HG03064 (cell line): ENCODE measurements around the gene CD7.

Source experiments
- ATAC-seq: cut with Tn5 transposase; IDR thresholded peaks from one replicate; pipeline ENCODE4 v1.9.1; 2021; ENCODE audit warnings: low read depth; ENCODE audit not compliant: unreplicated experiment

CD7 gene

DNA sequence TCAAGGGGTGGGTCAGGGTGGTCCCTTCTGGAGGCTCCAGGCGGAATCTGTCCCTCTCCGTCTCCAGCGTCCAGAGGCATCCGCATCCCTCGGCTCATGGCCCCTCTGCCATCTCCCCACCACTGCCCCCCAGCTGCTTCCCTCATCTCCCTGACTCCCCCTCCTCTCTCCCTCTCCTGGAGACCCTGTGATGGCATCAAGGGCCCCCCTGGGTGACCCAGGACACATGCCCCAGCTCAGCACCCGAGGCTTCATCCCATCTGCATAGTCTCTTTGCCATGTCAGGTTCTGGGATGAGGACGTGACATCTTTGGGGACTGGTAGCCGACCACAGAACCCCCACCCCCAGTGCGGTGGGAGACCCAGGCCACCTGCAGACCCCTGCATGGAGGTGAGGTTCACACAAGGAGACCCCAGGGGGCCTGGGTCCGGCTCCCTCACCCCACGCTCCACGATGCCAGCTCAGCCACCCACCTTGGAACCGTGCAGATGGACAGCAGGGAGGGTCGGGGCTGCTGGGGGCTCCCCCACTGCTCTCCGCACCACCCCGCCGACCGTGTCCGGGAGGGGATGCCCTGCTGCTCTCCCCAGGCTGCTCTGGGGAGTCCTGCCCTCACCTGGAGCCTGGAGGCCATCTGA, 12.4 kb upstream of the CD7 start:
- ATAC-seq: no peak

DNA sequence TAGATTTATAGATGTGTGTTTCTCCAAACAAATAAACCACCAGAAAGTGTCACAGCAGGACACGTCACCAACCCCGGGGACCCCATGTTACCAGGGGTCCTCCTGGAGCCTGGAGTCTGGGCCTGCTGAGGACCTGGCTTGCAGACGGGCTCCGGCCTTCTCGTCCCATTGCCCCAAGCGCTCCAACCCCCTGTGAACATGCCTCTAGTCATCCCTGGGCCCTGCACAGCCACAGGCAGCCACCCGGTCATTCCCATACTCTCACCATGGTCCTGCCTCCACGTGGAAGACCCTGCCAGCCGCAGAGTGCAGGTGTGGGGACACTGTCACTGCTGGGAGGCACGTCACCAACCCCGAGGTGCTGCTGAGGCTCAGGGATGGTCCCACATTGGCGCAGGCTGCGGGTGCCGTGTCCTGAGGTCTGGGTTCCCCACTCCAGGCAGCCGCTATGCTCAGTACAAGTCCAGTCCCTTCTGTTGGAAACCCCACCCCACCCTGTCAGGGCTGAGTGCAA, 11.6 kb upstream of the CD7 start:
- no peak for ATAC-seq

DNA sequence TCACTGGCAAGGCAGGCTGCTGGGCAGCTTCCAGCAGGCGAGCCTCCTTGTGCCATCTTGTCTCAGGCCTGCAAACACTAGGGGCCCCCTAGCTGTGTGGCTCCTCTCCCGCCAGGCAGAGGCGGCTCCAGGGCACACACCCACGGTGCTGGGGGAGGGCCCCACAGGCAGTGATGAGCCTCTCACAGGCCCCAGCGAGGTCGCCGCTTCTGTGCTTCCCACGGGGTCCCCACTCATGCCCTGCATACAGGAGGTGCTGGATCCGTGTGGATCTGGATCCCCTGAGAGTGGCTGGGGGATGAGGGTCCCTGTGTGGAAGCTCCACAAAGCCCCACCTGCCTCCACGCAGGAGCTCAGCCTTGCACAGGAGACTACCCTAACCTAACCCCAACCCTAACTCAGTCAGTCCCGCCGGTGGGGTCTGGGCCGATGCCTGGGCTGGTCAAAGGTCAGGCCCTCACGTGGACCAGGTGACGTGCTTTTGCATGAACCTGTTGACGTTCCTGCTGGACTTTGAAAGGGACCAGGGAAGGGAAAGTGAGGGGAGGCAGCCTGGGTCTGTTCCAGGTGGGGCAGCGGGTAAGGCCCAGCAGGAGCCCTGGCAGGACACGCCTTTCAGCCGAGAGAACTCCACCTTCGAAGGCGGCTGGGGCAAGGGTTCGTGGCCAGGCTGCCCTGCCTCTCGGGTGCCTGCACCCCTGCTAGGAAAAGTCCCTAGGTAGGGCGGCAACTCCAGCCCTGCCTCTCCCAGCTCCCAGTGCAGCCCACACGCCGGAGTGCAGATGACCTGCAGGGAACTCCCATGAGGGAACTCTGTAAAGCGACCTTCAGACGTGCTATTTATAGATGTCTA, 11.0 kb upstream of the CD7 start:
- no peak for ATAC-seq

DNA sequence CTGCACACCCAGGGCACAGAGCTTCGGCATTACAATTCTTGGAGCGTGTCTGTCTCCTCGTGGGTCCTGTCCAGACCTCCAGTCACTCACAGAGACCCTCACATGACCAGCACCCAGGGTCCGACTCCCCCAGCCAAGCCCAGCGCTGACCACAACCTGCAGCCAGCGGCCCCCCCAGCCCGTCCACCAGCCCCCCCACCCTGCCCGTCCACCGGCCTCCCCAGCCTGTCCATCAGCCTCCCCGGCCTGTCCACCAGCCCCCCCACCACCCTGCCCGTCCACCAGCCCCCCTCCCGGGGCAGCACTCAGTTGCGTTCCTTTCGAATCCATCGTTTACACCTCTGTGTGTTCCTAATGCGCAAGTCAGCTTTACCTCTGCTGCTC, 10.3 kb upstream of the CD7 start:
- no peak for ATAC-seq

DNA sequence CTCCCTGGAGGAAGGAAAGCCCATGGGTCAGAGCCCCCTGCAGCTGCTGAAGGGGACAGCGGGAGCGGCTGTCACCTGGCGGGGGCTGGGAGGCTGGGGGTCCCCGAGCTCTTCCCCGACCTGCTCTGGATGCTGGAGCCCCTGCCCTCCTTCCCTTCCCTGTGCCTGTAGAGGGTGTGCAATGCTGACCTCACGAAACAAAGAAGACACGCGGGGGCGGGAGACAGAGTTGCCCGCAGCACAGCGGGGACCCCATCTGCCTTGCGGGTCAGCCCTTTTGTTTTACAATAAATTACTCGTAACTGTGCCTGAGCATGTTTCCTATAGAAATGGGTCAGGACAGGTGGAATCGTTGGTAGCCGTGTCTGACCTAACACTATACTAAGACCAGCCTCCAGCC, 9.9 kb upstream of the CD7 start:
- ATAC-seq: no peak

DNA sequence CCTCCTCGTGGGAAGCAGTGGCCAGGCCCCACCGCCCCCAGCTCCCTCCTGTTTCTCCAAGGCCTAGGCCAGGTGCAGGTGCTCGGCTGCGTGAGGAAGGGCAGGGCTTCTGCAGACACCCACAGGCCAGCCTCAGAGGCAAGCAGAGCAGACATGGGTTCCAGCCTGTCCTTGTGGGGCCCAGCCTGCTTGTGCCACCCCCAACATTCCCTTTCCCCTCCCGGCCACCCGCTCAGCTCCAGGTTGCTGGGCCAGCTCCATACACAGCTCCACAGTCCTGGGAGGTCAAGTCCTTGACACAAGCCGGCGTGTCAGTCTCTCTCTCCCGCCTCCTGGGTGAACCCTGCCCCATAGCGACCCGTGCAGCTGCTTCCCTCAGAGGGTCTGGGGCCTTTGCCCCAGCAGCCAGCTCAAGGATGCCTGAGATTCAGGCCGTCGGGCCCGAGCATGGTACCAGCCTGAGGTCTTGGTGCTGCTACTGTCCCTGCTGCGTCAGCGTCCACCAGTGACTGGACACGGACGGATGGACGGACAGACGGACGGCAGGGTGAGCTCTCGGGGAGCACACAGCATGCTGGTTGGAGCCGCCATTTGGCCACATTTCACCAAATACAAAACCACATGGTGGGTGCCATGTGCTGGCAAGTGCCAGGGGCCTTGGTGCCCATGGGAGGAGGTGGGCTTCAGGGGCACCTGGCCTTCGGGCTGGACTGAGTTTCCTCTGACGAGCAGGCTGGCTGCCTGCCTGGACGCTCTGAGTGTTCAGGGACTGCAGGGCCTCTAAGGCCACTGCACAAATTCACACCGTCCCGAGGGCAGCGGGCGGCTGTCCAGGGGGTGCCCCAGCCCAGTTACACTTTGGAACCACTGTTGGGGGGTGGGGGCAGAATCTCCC, 8.1 kb upstream of the CD7 start:
- ATAC-seq: no peak

DNA sequence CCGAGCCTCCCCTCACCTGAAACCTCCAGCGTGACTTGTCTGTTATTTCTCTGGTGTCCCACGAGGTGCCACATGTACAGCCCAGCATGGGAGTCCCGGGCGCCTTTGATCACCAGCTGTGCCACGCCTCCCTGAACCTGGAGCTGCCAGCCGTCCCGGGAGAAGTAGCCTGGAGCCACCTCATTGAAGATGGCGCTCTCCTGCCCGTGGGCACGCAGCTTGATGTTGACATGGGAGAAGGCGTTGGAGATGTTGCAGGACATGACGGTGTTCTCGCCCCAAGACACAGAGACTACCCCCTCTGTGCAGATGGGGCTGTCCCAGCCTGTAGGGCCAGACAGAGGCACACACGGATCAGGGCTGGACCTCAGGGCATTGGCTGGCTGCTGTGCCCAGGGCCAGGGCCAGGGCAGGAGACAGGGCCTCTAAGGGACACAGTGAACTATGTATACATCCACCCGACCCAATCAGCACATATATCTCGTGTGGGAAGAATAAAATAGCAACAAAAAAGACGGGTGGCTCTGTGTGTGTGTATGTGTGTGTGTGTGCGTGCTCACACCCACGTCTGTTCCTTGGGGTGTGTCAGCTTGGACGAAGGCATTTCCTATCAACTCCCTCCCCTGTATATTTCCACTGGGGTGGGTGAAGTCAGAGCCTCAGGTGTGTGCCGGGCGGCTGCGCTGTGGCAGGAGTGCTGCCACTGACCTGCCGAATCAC, 7.3 kb upstream of the CD7 start:
- no peak for ATAC-seq

DNA sequence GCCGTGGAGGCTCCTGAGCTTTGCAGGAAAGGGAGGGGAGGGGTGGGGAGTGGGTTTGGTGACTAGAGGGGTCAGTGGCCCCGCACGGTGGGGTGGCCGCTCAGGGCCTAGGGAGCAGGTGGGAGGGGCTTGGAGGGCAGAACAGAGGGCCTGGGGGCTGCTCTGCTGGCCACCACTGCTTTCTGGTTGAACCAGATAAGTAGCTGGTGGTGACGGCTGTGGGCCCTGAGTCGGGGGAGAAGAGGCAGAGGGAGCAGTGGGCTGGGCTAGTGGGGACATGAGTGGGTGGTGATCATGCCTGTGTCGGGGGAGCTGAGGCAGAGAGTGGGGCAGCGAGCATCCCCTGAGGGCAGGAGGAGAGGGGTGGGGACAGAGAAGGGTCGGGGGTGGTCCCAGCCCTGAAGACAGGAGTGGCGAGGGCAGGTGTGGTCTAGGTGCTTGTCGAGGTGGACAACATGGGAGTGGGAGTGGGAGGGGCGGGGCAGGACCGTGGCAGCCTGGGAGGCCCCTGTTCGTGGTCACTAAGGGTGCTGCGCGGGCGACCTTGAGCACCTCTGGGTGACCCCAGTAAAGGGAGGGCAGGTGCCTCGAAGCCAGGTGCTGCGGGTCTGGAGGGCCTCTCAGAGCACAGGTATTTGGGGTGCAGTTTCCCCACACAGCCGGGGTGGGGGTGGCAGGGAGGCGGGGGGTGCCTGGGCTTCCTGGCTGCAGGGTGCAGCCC, 6.3 kb upstream of the CD7 start:
- ATAC-seq: no peak

DNA sequence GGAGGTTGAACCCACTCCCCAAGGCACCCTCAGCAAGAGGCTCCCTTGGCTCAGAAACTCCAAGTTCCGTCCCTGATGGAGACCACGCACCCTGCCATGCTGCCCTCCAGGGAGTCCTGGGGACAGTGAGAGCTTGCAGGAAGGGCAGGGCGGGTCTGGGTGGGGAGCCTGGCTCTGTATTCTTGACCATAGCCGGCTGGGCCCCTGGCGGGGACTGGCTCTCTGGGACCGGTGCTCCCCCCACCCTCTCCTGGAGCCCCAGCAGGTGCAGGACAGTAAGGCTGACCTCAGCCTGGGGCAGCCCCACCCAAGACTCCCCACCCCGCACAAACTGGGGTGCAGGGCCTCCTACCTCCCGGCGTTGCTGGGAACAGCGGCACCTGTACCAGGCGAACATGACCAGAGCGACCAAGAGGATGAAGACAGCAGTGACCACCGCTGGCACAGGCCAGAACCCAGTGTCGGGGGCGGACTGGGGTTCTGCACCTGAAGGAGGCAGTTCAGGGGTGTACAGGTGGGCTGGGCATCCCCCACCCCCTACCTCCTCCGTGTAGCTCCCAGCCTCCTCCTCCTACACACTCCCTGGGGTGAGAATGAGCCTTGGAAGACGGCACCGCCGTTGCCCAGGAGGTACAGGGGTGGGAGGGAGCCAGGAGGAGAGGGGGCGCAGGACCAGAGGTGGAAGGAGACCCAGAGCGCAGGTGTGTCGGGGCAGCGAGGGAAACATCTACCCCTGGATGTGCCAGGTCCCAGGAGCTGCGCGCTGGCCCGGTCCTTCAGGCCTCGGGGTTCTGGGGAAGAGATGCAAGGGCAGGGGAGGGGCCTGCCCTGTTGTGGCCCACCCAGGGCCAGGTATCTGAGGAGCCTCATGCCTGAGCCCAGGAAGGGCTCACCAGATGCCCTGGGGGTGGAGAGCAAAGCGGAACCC, 5.4 kb upstream of the CD7 start:
- no peak for ATAC-seq

DNA sequence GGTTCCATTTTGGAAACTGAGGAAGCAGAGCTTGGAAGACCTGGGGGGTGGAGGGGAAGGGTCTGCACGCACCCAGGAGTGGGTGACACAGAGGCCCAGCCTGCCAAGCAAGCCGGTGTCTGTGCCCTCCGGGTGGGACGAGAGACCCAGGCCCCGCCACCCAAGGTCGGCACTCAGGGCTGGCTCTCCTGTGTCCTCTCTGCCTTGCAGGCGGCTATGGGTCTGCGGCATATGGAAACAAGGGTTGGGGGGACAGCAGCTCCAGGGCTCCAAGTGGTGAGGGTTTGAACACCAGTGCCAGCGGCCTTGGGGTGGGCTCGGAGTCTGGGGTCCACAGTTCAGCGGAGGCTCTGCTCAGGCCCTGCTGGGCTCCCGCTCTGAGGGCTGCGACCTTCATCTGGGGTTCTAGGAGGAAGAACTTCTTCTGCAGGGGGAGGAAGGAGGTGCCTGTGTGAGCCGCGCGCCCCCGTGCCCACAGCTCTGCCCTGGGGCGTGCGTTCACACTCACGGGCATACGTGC, 4.6 kb upstream of the CD7 start:
- no peak for ATAC-seq

DNA sequence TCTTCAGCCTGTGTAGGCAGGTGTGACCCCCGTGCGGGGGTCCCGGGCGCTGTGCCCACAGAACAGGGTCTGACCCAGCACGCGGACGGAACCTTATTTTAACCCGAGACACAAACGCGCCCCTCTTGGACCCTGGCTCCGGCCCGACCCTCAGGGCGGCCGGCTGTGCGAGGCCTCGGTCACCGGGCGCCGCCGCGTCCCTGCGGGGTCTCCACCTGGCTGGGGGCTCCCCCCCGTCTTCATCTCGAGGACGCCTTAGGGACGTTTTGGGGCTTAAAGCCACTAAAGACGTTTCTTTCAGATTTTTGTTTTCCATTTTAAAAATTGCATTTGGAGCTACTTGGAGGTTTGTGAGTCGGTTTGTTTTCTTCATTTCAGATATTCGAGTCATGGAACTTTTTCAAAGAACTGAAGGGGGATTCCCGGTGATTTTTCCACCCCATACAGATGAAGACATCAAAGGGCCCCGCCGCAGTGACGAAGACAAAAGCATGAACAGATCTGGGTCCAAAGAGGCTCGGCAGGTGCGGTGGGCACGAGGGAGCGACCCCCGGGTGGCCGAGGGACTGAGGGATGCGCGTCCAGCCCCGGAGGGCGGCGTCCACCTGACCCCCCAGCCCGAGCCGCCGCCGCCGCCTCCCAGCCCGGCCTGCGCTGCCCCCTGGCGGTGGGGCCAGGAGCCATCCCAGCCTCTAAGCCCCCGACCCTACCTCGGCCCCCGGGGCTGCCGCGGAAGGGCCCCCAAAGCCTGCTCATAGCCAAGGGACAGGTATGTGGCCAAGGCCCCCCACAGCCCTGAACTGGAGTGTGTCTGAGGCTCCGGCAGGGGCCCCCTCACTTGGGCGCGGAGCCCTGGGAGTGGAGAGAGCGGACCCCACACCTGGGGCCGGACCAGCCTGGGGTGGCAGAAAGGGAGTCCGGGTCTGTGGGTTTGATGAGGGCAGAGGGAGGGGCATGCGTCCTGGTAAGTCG, 3.8 kb upstream of the CD7 start:
- no peak for ATAC-seq

DNA sequence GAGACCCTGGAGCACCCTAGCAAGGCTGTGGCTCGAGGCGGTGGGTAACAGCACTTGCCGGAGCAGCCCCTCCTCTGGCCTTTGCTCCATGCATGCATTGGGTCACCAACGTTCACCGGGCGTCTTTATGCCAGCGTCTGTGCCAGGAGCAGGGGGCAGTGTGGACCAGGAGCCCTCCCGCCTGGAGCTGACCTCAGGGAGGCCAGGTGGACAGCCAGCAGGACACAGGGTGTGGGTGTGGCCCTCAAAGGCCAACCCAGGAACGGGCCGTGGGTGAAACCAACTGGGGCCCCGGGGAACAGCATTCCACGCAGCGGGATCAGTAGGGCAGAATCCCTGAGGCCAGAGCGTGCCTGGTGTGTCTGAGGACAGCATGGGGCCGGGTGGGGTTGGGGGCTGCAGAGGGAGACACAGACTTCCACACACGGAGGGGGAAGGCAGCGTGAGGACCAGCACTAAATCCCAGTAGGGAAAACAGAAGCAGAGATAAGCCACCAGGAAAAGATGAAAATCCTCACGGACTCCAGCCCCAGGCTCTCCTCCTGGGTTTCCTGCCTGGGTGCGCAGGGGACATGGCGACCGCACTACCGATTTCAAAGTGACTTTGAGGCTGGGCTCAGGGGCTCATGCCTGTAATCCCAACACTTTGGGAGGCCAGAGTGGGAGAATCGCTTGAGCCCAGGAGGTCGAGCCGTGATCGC, 2.9 kb upstream of the CD7 start:
- ATAC-seq: no peak

DNA sequence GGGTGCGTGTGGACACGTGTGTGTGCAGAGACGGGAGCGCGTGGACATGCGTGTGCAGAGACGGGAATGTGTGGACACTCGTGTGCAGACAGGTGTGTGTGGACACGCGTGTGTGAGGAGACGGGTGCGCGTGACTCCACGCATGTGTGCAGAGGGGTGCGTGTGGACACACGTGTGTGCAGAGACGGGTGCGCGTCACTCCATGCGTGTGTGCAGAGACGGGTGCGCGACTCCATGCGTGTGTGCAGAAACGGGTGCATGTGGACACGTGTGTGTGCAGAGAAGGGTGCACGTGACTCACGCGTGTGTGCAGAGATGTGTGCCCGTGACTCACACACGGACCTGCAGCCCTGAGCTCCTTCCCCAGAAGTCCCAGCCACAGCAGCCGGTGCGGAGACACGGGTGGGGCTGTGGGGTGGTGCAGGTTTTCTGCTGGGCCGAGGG, 2.2 kb upstream of the CD7 start:
- ATAC-seq: no peak

DNA sequence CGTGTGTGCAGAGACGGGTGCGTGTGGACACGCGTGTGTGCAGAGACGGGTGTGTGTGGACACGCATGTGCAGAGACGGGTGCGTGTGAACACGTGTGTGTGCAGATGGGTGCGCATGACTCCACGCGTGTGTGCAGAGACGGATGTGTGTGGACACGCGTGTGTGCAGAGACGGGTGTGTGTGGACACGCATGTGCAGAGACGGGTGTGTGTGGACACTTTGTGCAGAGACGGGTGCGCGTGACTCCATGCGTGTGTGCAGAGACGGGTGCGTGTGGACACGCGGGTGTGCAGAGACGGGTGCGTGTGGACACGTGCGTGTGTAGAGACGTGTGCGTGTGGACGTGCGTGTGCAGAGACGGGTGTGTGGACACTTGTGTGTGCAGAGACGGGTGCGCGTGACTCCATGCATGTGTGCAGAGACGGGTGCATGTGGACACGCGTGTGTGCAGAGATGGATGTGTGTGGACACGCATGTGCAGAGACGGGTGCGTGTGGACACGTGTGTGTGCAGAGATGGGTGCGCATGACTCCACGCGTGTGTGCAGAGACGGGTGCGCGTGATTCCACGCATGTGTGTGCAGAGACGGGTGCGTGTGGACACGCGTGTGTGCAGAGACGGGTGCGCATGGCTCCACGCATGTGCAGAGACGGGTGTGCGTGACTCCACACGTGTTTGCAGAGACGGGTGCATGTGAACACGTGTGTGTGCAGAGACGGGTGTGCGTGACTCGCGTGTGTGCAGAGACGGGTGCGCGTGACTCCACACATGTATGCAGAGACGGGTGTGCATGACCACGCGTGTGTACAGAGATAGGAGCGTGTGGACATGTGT, 1.6 kb upstream of the CD7 start:
- ATAC-seq: no peak

DNA sequence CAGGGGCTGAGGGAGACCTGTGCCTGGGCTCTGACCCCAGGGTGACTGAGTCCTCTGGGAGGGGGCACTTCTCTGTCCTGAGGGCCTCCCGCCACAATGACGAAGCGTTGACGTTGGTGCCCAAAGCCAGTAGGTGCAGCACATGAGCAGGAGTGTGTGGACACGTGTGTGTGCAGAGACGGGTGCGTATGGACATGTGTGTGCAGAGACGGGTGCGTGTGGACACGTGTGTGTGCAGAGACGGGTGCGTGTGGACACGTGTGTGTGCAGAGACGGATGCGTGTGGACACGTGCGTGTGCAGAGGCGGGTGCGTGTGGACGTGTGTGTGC, 726 bp upstream of the CD7 start:
- no peak for ATAC-seq
